WTC11 (cell line): ENCODE results near the gene ABCC6. TPM values are rescaled to one million over a fixed set of nuclear protein-coding genes. Genes with fewer than 3 reads are reported as not detected.
"Not testable (repeated sequence)": the region's sequence is repeated elsewhere in the genome, so short reads cannot be mapped to it uniquely, and the experiment has no call there.

Experiments
- ATAC-seq: fragments of 200-7000 bp; cut with Tn5 transposase; 2 replicates; pipeline ENCODE4 v1.10.0; 2021; ENCODE audit warnings: mild to moderate bottlenecking, moderate library complexity
- CTCF ChIA-PET: fragments of 300-600 bp; sonication (Branson Sonifier 250); formaldehyde crosslinking; loops from one replicate; lab custom pipeline; 2021; ENCODE audit warnings: antibody characterized with exemption; lab: Charles Lee
- POLR2A ChIA-PET: fragments of 350-600 bp; sonication (Branson Sonifier 250); formaldehyde crosslinking; loops from one replicate; lab custom pipeline; 2021; ENCODE audit warnings: antibody characterized with exemption; lab: Charles Lee
- DNase-seq: peaks from one replicate; pipeline ENCODE4 v3.0.0; 2021; ENCODE audit warnings: low spot score
- H3K27ac Mint-ChIP-seq: 2 replicates; pipeline ENCODE4 v1.8.0; 2021; ENCODE audit warnings: mixed read lengths
- H3K27me3 Mint-ChIP-seq: 2 replicates; pipeline ENCODE4 v1.8.0; 2021; ENCODE audit warnings: low read depth, mild to moderate bottlenecking, moderate library complexity, mixed read lengths
- H3K36me3 Mint-ChIP-seq: 2 replicates; pipeline ENCODE4 v1.8.0; 2021; ENCODE audit warnings: mixed read lengths
- H3K4me1 Mint-ChIP-seq: 2 replicates; pipeline ENCODE4 v1.8.0; 2022; ENCODE audit warnings: mixed read lengths
- H3K4me3 Mint-ChIP-seq: 2 replicates; pipeline ENCODE4 v1.8.0; 2021; ENCODE audit warnings: mild to moderate bottlenecking, moderate library complexity, mixed read lengths
- H3K9me3 Mint-ChIP-seq: 2 replicates; pipeline ENCODE4 v1.8.0; 2021; ENCODE audit warnings: mixed read lengths
- CDX4 ChIP-seq: fragments of 250-450 bp; sonication (Bioruptor Pico); IDR thresholded peaks from 2 replicates; pipeline ENCODE4 v1.9.0; 2021; ENCODE audit warnings: moderate library complexity, mild to moderate bottlenecking, inconsistent platforms, borderline replicate concordance
- CTCF ChIP-seq: fragments of 200-600 bp; IDR thresholded peaks from 2 replicates; pipeline ENCODE4 v1.8.0; 2022; ENCODE audit warnings: antibody characterized with exemption
- ELF4 ChIP-seq: sonication (generic); formaldehyde crosslinking; IDR thresholded peaks from 2 replicates; pipeline ENCODE4 v1.8.1; 2022; ENCODE audit warnings: low read depth, mild to moderate bottlenecking, moderate library complexity, missing genetic modification reagents
- FOXJ3 ChIP-seq: sonication (generic); formaldehyde crosslinking; IDR thresholded peaks from 2 replicates; pipeline ENCODE4 v1.9.0; 2021; ENCODE audit warnings: missing genetic modification reagents, mild to moderate bottlenecking, borderline replicate concordance
- FOXP1 ChIP-seq: sonication (generic); formaldehyde crosslinking; IDR thresholded peaks from 2 replicates; pipeline ENCODE4 v1.8.0; 2022; ENCODE audit warnings: missing genetic modification reagents, mild to moderate bottlenecking, moderate library complexity, borderline replicate concordance
- GTF2I ChIP-seq: fragments of 250-450 bp; sonication (Bioruptor Pico); conservative IDR thresholded peaks from 2 replicates; pipeline ENCODE4 v1.4.0; 2021; ENCODE audit warnings: mild to moderate bottlenecking
- KAT7 ChIP-seq: sonication (generic); formaldehyde crosslinking; IDR thresholded peaks from 2 replicates; pipeline ENCODE4 v1.8.1; 2023; ENCODE audit warnings: missing genetic modification reagents, mild to moderate bottlenecking, borderline replicate concordance
- ZBTB21 ChIP-seq: sonication (generic); formaldehyde crosslinking; IDR thresholded peaks from 2 replicates; pipeline ENCODE4 v1.8.1; 2023; ENCODE audit warnings: mild to moderate bottlenecking, missing genetic modification reagents, borderline replicate concordance
- ZMAT4 ChIP-seq: fragments of 250-450 bp; sonication (Bioruptor Pico); IDR thresholded peaks from 2 replicates; pipeline ENCODE4 v1.9.0; 2021; ENCODE audit warnings: mild to moderate bottlenecking
- ZNF121 ChIP-seq: sonication (generic); formaldehyde crosslinking; IDR thresholded peaks from 2 replicates; pipeline ENCODE4 v1.8.0; 2023; ENCODE audit warnings: missing genetic modification reagents
- ZNF317 ChIP-seq: sonication (generic); formaldehyde crosslinking; IDR thresholded peaks from 2 replicates; pipeline ENCODE4 v1.8.1; 2023; ENCODE audit warnings: low read depth, mild to moderate bottlenecking, moderate library complexity, missing genetic modification reagents, borderline replicate concordance
- total RNA-seq: library from RNA; stranded (reverse); gene quantifications from 3 replicates; pipeline ENCODE4 v1.2.3, GENCODE V29; 2021
- TF ChIP-seq, protein P1 (sequence below): sonication (generic); formaldehyde crosslinking; conservative IDR thresholded peaks from 2 replicates; pipeline ENCODE4 v1.8.1; 2022; ENCODE audit warnings: mild to moderate bottlenecking, missing genetic modification reagents
- TF ChIP-seq, protein P2 (sequence below): sonication (generic); formaldehyde crosslinking; IDR thresholded peaks from 2 replicates; pipeline ENCODE4 v1.8.0; 2022; ENCODE audit warnings: mild to moderate bottlenecking, missing genetic modification reagents

The ABCC6 gene
- total RNA-seq, 1 experiment from 2014 or later, result 1.3 TPM

DNA sequence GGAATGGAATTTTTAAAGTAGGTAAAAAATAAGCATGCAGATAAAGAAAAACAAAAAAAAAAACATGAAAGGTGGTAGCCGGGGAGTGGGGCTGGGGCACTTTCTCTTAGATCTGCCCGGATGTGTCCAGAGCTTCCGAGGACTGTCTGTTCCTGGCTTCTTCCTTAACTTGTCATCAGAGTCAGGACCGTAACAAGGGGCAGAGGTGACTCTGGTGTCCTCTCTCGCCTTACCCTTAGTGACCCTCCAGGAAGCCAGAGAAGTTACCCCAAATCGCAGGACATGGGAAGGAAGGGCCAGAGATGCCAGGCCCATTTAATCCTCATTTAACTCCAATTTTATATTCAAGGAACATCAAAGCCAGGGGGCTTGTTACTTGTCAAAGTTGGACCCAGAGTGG, 115.5 kb downstream of the ABCC6 start:
- ChIA-PET POLR2A (no interaction called here), CTCF (no interaction called here)
- Mint-ChIP-seq H3K4me1 (peaks cover 7% of the 10 kb centered on the region), H3K27ac (peak overlapping the region; percentile 32; the same call in 1 of the 2 replicates), H3K9me3 (no peaks in the 10 kb centered on the region; the same call in 1 of the 2 replicates), H3K27me3 (no peaks in the 10 kb centered on the region), H3K36me3 (peaks cover 71% of the 10 kb centered on the region), H3K4me3 (no peak overlapping the region)
- ATAC-seq (no peak), DNase-seq (no peak)
- no peak for TF ChIP-seq ELF4 (CRISPR knock-in tag)
- TF ChIP-seq FOXJ3 (CRISPR knock-in tag), result no peak
- TF ChIP-seq ZNF121 (CRISPR knock-in tag), result no peak
- TF ChIP-seq, protein P1, sequence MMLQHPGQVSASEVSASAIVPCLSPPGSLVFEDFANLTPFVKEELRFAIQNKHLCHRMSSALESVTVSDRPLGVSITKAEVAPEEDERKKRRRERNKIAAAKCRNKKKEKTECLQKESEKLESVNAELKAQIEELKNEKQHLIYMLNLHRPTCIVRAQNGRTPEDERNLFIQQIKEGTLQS (CRISPR knock-in tag), result no peak

DNA sequence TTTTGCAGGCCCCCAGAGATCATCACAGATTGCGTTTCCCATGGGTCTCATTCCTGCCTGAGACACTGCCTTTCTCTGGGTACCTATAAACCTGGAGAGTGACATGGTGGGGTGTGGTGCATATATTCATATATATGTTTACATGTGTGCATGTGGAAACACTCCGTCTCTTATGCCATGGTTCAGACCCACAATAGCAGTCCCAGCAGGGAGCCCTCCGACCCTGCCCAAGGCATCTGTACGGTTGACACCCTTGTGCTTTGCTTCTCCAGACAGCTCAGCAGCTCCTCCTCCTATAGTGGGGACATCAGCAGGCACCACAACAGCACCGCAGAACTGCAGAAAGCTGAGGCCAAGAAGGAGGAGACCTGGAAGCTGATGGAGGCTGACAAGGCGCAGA, 116.8 kb downstream of the ABCC6 start:
- peaks cover 72% of the 10 kb centered on the region for H3K36me3 Mint-ChIP-seq
- DNase-seq (no peak), ATAC-seq (no peak)
- CTCF ChIA-PET, result no interaction called here
- H3K27ac Mint-ChIP-seq, result no peak overlapping the region
- no peak overlapping the region for H3K4me3 Mint-ChIP-seq
- POLR2A ChIA-PET, result no interaction called here
- H3K4me1 Mint-ChIP-seq, result peaks cover 7% of the 10 kb centered on the region
- no peak for TF ChIP-seq ZBTB21
- TF ChIP-seq, protein P2, sequence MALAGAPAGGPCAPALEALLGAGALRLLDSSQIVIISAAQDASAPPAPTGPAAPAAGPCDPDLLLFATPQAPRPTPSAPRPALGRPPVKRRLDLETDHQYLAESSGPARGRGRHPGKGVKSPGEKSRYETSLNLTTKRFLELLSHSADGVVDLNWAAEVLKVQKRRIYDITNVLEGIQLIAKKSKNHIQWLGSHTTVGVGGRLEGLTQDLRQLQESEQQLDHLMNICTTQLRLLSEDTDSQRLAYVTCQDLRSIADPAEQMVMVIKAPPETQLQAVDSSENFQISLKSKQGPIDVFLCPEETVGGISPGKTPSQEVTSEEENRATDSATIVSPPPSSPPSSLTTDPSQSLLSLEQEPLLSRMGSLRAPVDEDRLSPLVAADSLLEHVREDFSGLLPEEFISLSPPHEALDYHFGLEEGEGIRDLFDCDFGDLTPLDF (CRISPR knock-in tag), result no peak
- no peak for TF ChIP-seq ZMAT4 (CRISPR knock-in tag)
- no peak for TF ChIP-seq ZNF317 (CRISPR knock-in tag)
- no peak for TF ChIP-seq FOXP1 (CRISPR knock-in tag)
- TF ChIP-seq GTF2I, result no peak
- TF ChIP-seq CDX4 (CRISPR knock-in tag), result no peak
- TF ChIP-seq KAT7 (CRISPR knock-in tag), result no peak
- H3K27me3 Mint-ChIP-seq, result no peaks in the 10 kb centered on the region
- H3K9me3 Mint-ChIP-seq, result peaks cover 2% of the 10 kb centered on the region

- Mint-ChIP-seq H3K9me3 (peaks cover 4% of the 10 kb centered on the region), H3K27ac (no peak overlapping the region), H3K4me3 (no peak overlapping the region), H3K27me3 (no peaks in the 10 kb centered on the region), H3K4me1 (peaks cover 7% of the 10 kb centered on the region), H3K36me3 (peaks cover 71% of the 10 kb centered on the region)
- POLR2A ChIA-PET, result no interaction called here
- CTCF ChIA-PET, result interaction anchor here (0.6 kb wide), 1 partner anchor 165 kb away, joined by 3 read pairs; no protein-coding TSS in a partner anchor
- DNase-seq (no peak), ATAC-seq (no peak)
- no peak for TF ChIP-seq CTCF
- no peak for TF ChIP-seq CDX4 (CRISPR knock-in tag)
- TF ChIP-seq ZNF317 (CRISPR knock-in tag), result no peak
These were observed 117.6 kb downstream of the ABCC6 start for GRCh38 chr16:16105646-16106045.

DNA sequence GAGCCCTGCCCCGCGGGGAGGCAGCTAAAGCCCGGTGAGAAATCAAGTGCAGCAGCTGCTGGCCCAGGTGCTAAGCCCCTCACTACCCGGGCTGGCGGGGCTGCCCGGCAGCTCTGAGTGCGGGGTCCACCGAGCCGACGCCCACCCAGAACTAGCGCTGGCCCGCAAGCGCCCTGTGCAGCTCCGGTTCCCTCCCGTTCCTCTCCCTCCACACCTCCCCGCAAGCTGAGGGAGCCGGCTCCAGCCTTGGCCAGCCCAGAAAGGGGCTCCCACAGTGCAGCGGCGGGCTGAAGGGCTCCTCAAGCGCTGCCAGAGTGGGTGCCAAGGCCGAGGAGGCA, 118.5 kb downstream of the ABCC6 start:
- CTCF ChIA-PET, DNase-seq, POLR2A ChIA-PET, H3K27ac Mint-ChIP-seq, H3K27me3 Mint-ChIP-seq, H3K4me1 Mint-ChIP-seq, H3K4me3 Mint-ChIP-seq, H3K9me3 Mint-ChIP-seq, ATAC-seq: not testable (repeated sequence)
- H3K36me3 Mint-ChIP-seq, result peaks cover 68% of the 10 kb centered on the region
